Right lobe of liver (tissue), 4 donors: ENCODE data around the gene MRPL41.

Experiments
- POLR2A ChIP-seq: fragments of 450-650 bp; IDR thresholded peaks from one replicate; pipeline ENCODE4 v1.6.1; 2017; ENCODE audit warnings: antibody characterized with exemption, mild to moderate bottlenecking
- TF ChIP-seq, protein P1 (sequence below), 4 donors: fragments of 200-600 bp in 3 of 4; fragments of 450-650 bp in 1 of 4; IDR thresholded peaks; one replicate each; pipeline versions ENCODE4 v1.5.1 to v1.8.0; 2016 to 2022; ENCODE audit warnings: antibody characterized with exemption in 4 of 4, mild to moderate bottlenecking in 2 of 4
- donor health status: DM: no; HTN: no; CAD: no.
- donor health status: DM: no; HTN: no; CAD: no.
- donor health status: DM: no; HTN: yes; CAD: no.

- TF ChIP-seq, protein P1, sequence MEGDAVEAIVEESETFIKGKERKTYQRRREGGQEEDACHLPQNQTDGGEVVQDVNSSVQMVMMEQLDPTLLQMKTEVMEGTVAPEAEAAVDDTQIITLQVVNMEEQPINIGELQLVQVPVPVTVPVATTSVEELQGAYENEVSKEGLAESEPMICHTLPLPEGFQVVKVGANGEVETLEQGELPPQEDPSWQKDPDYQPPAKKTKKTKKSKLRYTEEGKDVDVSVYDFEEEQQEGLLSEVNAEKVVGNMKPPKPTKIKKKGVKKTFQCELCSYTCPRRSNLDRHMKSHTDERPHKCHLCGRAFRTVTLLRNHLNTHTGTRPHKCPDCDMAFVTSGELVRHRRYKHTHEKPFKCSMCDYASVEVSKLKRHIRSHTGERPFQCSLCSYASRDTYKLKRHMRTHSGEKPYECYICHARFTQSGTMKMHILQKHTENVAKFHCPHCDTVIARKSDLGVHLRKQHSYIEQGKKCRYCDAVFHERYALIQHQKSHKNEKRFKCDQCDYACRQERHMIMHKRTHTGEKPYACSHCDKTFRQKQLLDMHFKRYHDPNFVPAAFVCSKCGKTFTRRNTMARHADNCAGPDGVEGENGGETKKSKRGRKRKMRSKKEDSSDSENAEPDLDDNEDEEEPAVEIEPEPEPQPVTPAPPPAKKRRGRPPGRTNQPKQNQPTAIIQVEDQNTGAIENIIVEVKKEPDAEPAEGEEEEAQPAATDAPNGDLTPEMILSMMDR (IDR thresholded peaks at IDR 0.05) = no peak
- no peak for TF ChIP-seq POLR2A
Measured at GRCh38 chr9:137504432-137504777, 47.3 kb upstream of the MRPL41 start.
